Tibial nerve (tissue), 3 donors: ENCODE data around the gene HYOU1.

Source experiments
- CTCF ChIP-seq, 5 experiments: fragments of 200-600 bp in 3 of 5; fragments of 450-650 bp in 2 of 5; sonication (generic) in 3 of 5; IDR thresholded peaks; one replicate each; pipeline ENCODE4 v1.5.1; 2016 to 2019; ENCODE audit warnings: antibody characterized with exemption in 5 of 5, mild to moderate bottlenecking in 3 of 5, moderate library complexity in 2 of 5
- POLR2A ChIP-seq, 2 donors: fragments of 450-650 bp; IDR thresholded peaks; one replicate each; pipeline ENCODE4 v1.6.1; 2017; ENCODE audit warnings: antibody characterized with exemption in 2 of 2, mild to moderate bottlenecking in 2 of 2, moderate library complexity in 2 of 2

- TF ChIP-seq CTCF (IDR thresholded peaks at IDR 0.05) (no peak), POLR2A (IDR thresholded peaks at IDR 0.05) (no peak)
Observed at GRCh38 chr11:119016216-119017009, 40.6 kb downstream of the HYOU1 start.
